HepG2 (cell line): ENCODE results near the gene CD300LF. TPM values are rescaled to one million over a fixed set of nuclear protein-coding genes. Genes with fewer than 3 reads are reported as not detected.
A peak's percentile ranks its signal among the peaks of the same experiment; 100 is the strongest.

Experiments
- GZF1 ChIP-seq: sonication (generic); formaldehyde crosslinking; IDR thresholded peaks from 2 replicates; pipeline ENCODE4 v1.5.1; 2020; ENCODE audit warnings: mild to moderate bottlenecking, missing genetic modification reagents
- MATR3 ChIP-seq: sonication (generic); formaldehyde crosslinking; IDR thresholded peaks from 2 replicates; pipeline ENCODE4 v1.4.0; 2020; ENCODE audit warnings: missing genetic modification reagents
- MIXL1 ChIP-seq: IDR thresholded peaks from 2 replicates; pipeline ENCODE4 v1.6.1; 2016
- PAX8 ChIP-seq: sonication (generic); formaldehyde crosslinking; IDR thresholded peaks from 2 replicates; pipeline ENCODE4 v1.8.0; 2022; ENCODE audit warnings: mild to moderate bottlenecking, missing genetic modification reagents, borderline replicate concordance
- PCBP2 ChIP-seq: fragments of 200-400 bp; formaldehyde crosslinking; optimal IDR thresholded peaks from 2 replicates; pipeline ENCODE3; 2018; ENCODE audit warnings: low read length, low read depth; ENCODE audit not compliant: poor library complexity, severe bottlenecking
- PHF8 ChIP-seq: sonication (generic); formaldehyde crosslinking; IDR thresholded peaks from 2 replicates; pipeline ENCODE4 v1.5.0; 2020; ENCODE audit warnings: missing genetic modification reagents
- ZKSCAN5 ChIP-seq: sonication (generic); formaldehyde crosslinking; IDR thresholded peaks from 2 replicates; pipeline ENCODE4 v1.5.1; 2020; ENCODE audit warnings: mild to moderate bottlenecking, missing genetic modification reagents
- ZNF572 ChIP-seq: sonication (generic); formaldehyde crosslinking; IDR thresholded peaks from 2 replicates; pipeline ENCODE4 v1.5.1; 2020; ENCODE audit warnings: mild to moderate bottlenecking, missing genetic modification reagents
- polyA plus RNA-seq, 8 experiments: library from polyadenylated mRNA; depleted of rRNA in 3 of 8; stranded (reverse) in 7 of 8; unstranded in 1 of 8; fragments of >200 nt; fragmentation: Illumina TruSeq in 4 of 8; extraction: Trizol in 4 of 8; gene quantifications; 2 replicates each; pipeline versions ENCODE4 v1.2.1 to v1.2.3, GENCODE V29; 2011 to 2016; ENCODE audit warnings: low read depth in 4 of 8, missing spikeins in 1 of 8, mixed read lengths in 1 of 8; ENCODE audit not compliant: insufficient read depth in 1 of 8
- total RNA-seq, 5 experiments: library from RNA; depleted of rRNA; stranded (reverse); fragments of >200 nt; fragmentation: Illumina TruSeq; extraction: Trizol; gene quantifications; 2 replicates each; pipeline ENCODE4 v1.2.3, GENCODE V29; 2016; ENCODE audit warnings: low read depth in 1 of 5
- TF ChIP-seq, protein P1 (sequence below): sonication (generic); formaldehyde crosslinking; IDR thresholded peaks from 2 replicates; pipeline ENCODE4 v1.4.0; 2020; ENCODE audit warnings: missing genetic modification reagents, borderline replicate concordance
- TF ChIP-seq, protein P2 (sequence below), 2 experiments: IDR thresholded peaks; 2 replicates each; pipeline ENCODE4 v1.6.1; 2011 to 2012; ENCODE audit warnings: low read length in 2 of 2, borderline replicate concordance in 1 of 2, low read depth in 1 of 2, mild to moderate bottlenecking in 1 of 2, moderate library complexity in 1 of 2
- TF ChIP-seq, protein P3 (sequence below): sonication (generic); formaldehyde crosslinking; IDR thresholded peaks from 2 replicates; pipeline ENCODE4 v1.5.0; 2020; ENCODE audit warnings: missing genetic modification reagents, mild to moderate bottlenecking, borderline replicate concordance
- TF ChIP-seq, protein P4 (sequence below): IDR thresholded peaks from 2 replicates; pipeline ENCODE4 v1.6.1; 2016; ENCODE audit warnings: missing compliant biosample characterization, missing genetic modification reagents, borderline replicate concordance
- TF ChIP-seq, protein P5 (sequence below): sonication (generic); formaldehyde crosslinking; conservative IDR thresholded peaks from 2 replicates; pipeline ENCODE4 v1.4.0; 2020; ENCODE audit warnings: missing genetic modification reagents
- TF ChIP-seq, protein P6 (sequence below): IDR thresholded peaks from 2 replicates; pipeline ENCODE4 v1.6.1; 2012; ENCODE audit warnings: low read length, improper control_type of control experiment

CD300LF gene
- total and polyA plus RNA-seq, 2 of the 13 experiments (the other 11 are each of a cell fraction or from before 2014, with no cell fraction given) = not detected

DNA sequence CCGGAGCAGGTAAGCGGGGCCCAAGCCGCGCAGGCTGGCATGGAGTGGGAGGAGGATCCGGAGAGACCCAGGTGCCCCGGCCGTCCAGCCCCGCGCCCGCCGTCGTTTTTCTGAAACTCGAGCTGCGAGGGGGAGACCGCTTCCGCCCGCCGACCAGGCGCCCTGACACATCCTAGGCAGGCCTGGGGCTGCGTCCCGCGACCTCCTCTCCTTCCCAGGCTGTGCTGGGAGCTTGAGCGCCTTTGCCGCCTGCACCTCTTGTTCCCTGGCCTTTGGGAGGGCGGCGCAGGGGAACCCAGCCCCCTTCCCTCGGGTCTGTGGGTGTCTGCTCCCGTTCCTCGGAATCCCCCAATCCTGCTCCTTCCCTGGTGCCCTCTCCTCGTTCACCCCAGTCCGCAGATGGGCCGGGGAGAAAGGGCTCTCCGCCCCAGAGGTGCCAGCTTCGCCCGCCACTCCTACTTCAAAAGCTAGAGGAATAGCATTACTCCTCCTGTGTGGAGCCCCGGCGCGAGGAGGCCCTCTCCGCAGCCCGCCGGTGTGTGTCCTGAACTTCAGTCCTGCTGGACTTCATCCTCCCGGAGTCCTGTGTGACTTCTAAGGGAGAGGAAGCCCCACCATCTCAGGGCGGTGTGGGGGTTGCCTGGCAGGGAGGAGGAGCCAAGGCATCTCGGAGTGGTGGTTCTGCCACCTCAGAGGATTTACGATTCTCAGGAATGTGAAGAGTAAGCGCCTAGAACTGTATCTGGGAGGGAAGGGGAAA lies 36.7 kb upstream of the CD300LF start (continued):
- TF ChIP-seq, protein P1, sequence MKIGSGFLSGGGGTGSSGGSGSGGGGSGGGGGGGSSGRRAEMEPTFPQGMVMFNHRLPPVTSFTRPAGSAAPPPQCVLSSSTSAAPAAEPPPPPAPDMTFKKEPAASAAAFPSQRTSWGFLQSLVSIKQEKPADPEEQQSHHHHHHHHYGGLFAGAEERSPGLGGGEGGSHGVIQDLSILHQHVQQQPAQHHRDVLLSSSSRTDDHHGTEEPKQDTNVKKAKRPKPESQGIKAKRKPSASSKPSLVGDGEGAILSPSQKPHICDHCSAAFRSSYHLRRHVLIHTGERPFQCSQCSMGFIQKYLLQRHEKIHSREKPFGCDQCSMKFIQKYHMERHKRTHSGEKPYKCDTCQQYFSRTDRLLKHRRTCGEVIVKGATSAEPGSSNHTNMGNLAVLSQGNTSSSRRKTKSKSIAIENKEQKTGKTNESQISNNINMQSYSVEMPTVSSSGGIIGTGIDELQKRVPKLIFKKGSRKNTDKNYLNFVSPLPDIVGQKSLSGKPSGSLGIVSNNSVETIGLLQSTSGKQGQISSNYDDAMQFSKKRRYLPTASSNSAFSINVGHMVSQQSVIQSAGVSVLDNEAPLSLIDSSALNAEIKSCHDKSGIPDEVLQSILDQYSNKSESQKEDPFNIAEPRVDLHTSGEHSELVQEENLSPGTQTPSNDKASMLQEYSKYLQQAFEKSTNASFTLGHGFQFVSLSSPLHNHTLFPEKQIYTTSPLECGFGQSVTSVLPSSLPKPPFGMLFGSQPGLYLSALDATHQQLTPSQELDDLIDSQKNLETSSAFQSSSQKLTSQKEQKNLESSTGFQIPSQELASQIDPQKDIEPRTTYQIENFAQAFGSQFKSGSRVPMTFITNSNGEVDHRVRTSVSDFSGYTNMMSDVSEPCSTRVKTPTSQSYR (CRISPR knock-in tag) = no peak; the same call in 1 of the 2 replicates
- TF ChIP-seq, protein P2, sequence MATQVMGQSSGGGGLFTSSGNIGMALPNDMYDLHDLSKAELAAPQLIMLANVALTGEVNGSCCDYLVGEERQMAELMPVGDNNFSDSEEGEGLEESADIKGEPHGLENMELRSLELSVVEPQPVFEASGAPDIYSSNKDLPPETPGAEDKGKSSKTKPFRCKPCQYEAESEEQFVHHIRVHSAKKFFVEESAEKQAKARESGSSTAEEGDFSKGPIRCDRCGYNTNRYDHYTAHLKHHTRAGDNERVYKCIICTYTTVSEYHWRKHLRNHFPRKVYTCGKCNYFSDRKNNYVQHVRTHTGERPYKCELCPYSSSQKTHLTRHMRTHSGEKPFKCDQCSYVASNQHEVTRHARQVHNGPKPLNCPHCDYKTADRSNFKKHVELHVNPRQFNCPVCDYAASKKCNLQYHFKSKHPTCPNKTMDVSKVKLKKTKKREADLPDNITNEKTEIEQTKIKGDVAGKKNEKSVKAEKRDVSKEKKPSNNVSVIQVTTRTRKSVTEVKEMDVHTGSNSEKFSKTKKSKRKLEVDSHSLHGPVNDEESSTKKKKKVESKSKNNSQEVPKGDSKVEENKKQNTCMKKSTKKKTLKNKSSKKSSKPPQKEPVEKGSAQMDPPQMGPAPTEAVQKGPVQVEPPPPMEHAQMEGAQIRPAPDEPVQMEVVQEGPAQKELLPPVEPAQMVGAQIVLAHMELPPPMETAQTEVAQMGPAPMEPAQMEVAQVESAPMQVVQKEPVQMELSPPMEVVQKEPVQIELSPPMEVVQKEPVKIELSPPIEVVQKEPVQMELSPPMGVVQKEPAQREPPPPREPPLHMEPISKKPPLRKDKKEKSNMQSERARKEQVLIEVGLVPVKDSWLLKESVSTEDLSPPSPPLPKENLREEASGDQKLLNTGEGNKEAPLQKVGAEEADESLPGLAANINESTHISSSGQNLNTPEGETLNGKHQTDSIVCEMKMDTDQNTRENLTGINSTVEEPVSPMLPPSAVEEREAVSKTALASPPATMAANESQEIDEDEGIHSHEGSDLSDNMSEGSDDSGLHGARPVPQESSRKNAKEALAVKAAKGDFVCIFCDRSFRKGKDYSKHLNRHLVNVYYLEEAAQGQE (IDR thresholded peaks at IDR 0.05; ENCODE audit: borderline replicate concordance in 1 of 2, low read depth in 1 of 2, low read length in 2 of 2) = 0 out of 4 replicates have a peak, but pooled peaks of 1 of the 2 experiments have one; percentile 4
- TF ChIP-seq, protein P3, sequence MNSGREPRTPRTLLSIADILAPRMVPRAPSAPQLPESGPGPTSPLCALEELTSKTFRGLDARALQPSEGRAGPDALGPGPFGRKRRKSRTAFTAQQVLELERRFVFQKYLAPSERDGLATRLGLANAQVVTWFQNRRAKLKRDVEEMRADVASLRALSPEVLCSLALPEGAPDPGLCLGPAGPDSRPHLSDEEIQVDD (CRISPR knock-in tag) = no peak; the same call in 1 of the 2 replicates
- peak; percentile 86; the same call in 1 of the 2 replicates for TF ChIP-seq ZNF572 (CRISPR knock-in tag)
- TF ChIP-seq, protein P4, sequence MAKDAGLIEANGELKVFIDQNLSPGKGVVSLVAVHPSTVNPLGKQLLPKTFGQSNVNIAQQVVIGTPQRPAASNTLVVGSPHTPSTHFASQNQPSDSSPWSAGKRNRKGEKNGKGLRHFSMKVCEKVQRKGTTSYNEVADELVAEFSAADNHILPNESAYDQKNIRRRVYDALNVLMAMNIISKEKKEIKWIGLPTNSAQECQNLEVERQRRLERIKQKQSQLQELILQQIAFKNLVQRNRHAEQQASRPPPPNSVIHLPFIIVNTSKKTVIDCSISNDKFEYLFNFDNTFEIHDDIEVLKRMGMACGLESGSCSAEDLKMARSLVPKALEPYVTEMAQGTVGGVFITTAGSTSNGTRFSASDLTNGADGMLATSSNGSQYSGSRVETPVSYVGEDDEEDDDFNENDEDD (CRISPR knock-in tag) = no peak
- TF ChIP-seq, protein P5, sequence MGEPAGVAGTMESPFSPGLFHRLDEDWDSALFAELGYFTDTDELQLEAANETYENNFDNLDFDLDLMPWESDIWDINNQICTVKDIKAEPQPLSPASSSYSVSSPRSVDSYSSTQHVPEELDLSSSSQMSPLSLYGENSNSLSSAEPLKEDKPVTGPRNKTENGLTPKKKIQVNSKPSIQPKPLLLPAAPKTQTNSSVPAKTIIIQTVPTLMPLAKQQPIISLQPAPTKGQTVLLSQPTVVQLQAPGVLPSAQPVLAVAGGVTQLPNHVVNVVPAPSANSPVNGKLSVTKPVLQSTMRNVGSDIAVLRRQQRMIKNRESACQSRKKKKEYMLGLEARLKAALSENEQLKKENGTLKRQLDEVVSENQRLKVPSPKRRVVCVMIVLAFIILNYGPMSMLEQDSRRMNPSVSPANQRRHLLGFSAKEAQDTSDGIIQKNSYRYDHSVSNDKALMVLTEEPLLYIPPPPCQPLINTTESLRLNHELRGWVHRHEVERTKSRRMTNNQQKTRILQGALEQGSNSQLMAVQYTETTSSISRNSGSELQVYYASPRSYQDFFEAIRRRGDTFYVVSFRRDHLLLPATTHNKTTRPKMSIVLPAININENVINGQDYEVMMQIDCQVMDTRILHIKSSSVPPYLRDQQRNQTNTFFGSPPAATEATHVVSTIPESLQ (CRISPR knock-in tag) = 0 out of 2 replicates have a peak, but pooled peaks have one; percentile 52
- TF ChIP-seq PAX8 = peak; percentile 42; the same call in 1 of the 2 replicates
- TF ChIP-seq, protein P6, sequence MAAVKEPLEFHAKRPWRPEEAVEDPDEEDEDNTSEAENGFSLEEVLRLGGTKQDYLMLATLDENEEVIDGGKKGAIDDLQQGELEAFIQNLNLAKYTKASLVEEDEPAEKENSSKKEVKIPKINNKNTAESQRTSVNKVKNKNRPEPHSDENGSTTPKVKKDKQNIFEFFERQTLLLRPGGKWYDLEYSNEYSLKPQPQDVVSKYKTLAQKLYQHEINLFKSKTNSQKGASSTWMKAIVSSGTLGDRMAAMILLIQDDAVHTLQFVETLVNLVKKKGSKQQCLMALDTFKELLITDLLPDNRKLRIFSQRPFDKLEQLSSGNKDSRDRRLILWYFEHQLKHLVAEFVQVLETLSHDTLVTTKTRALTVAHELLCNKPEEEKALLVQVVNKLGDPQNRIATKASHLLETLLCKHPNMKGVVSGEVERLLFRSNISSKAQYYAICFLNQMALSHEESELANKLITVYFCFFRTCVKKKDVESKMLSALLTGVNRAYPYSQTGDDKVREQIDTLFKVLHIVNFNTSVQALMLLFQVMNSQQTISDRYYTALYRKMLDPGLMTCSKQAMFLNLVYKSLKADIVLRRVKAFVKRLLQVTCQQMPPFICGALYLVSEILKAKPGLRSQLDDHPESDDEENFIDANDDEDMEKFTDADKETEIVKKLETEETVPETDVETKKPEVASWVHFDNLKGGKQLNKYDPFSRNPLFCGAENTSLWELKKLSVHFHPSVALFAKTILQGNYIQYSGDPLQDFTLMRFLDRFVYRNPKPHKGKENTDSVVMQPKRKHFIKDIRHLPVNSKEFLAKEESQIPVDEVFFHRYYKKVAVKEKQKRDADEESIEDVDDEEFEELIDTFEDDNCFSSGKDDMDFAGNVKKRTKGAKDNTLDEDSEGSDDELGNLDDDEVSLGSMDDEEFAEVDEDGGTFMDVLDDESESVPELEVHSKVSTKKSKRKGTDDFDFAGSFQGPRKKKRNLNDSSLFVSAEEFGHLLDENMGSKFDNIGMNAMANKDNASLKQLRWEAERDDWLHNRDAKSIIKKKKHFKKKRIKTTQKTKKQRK = no peak
- no peak for TF ChIP-seq MIXL1 (CRISPR knock-in tag)
- no peak for TF ChIP-seq MATR3 (CRISPR knock-in tag)
- TF ChIP-seq PCBP2 = no peak
- TF ChIP-seq GZF1 (CRISPR knock-in tag) = no peak
- no peak for TF ChIP-seq ZKSCAN5
- TF ChIP-seq PHF8 = peak; percentile 11; the same call in 1 of the 2 replicates
